T-cell (primary cell): ENCODE results near the gene CAPN2. TPM values are rescaled to one million over a fixed set of nuclear protein-coding genes. Genes with fewer than 3 reads are reported as not detected.

ENCODE experiments used
- ATAC-seq, 4 experiments: fragments of 200-7000 bp in 3 of 4; fragments of 150-1000 bp in 1 of 4; cut with Tn5 transposase; replicated peaks in 1 of 4; 1 replicate in 3 of 4; 2 replicates in 1 of 4; pipeline ENCODE4 v1.10.0; 2021; ENCODE audit warnings: moderate library complexity in 3 of 4, mild to moderate bottlenecking in 2 of 4, moderate number of reproducible peaks in 1 of 4
- CTCF ChIA-PET, 2 donors: fragments of 300-600 bp; sonication (Branson Sonifier 250); formaldehyde crosslinking; loops; one replicate each; lab custom pipeline; 2022; ENCODE audit warnings: antibody characterized with exemption in 2 of 2; lab: Charles Lee
- POLR2A ChIA-PET, 2 donors: fragments of 300-600 bp; sonication (Branson Sonifier 250); formaldehyde crosslinking; loops; one replicate each; lab custom pipeline; 2022; ENCODE audit warnings: antibody characterized with exemption in 2 of 2; lab: Charles Lee
- DNase-seq, 35 experiments: peaks; one replicate each; pipeline versions ENCODE4 v3.0.0 to v3.0.0-alpha.2; 2013 to 2023
- H3K27ac ChIP-seq: one replicate; pipeline ENCODE4 v1.5.1; 2013; ENCODE audit warnings: low read length
- H3K27me3 ChIP-seq, 2 experiments: replicated peaks in 1 of 2; 1 replicate in 1 of 2; 2 replicates in 1 of 2; pipeline versions ENCODE4 v1.6.1 to v1.7.0; 2013; ENCODE audit warnings: low read length in 1 of 2, mixed read lengths in 1 of 2; ENCODE audit not compliant: control insufficient read depth in 2 of 2, insufficient read depth in 2 of 2; ENCODE audit errors: extremely low read depth in 1 of 2
- H3K36me3 ChIP-seq, 2 donors: 1 replicate in 1 of 2; 2 replicates in 1 of 2; pipeline versions ENCODE4 v1.6.1 to v1.7.0; 2013; ENCODE audit warnings: low read length in 1 of 2; ENCODE audit not compliant: control insufficient read depth in 2 of 2, insufficient read depth in 1 of 2; ENCODE audit errors: extremely low read depth in 1 of 2
- H3K4me1 ChIP-seq, 2 experiments: 1 replicate in 1 of 2; 2 replicates in 1 of 2; pipeline versions ENCODE4 v1.6.1 to v1.7.0; 2013; ENCODE audit warnings: low read length in 2 of 2, mixed read lengths in 1 of 2; ENCODE audit not compliant: insufficient read depth in 2 of 2, control insufficient read depth in 1 of 2; ENCODE audit errors: extremely low read depth in 1 of 2
- H3K4me3 ChIP-seq, 2 donors: 1 replicate in 1 of 2; 2 replicates in 1 of 2; pipeline versions ENCODE4 v1.5.1 to v1.7.0; 2013; ENCODE audit warnings: mild to moderate bottlenecking in 2 of 2, low read length in 1 of 2, moderate library complexity in 1 of 2; ENCODE audit not compliant: control insufficient read depth in 1 of 2; ENCODE audit errors: extremely low read depth in 1 of 2
- H3K9me3 ChIP-seq: 2 replicates; pipeline ENCODE4 v1.7.0; 2013
- H3K27ac Mint-ChIP-seq, 2 donors: one replicate each; pipeline ENCODE4 v1.8.0; 2020 to 2021; ENCODE audit warnings: mild to moderate bottlenecking in 2 of 2, mixed read lengths in 2 of 2
- H3K27me3 Mint-ChIP-seq, 2 donors: one replicate each; pipeline ENCODE4 v1.8.0; 2021 to 2022; ENCODE audit warnings: mixed read lengths in 2 of 2
- H3K36me3 Mint-ChIP-seq: one replicate; pipeline ENCODE4 v1.8.0; 2021; ENCODE audit warnings: mixed read lengths
- H3K4me1 Mint-ChIP-seq, 3 donors: one replicate each; pipeline ENCODE4 v1.8.0; 2020 to 2022; ENCODE audit warnings: mixed read lengths in 3 of 3, mild to moderate bottlenecking in 1 of 3
- H3K4me3 Mint-ChIP-seq, 3 donors: one replicate each; pipeline ENCODE4 v1.8.0; 2020 to 2022; ENCODE audit warnings: mild to moderate bottlenecking in 3 of 3, mixed read lengths in 3 of 3, moderate library complexity in 3 of 3
- H3K9me3 Mint-ChIP-seq, 3 donors: one replicate each; pipeline ENCODE4 v1.8.0; 2020 to 2022; ENCODE audit warnings: mixed read lengths in 3 of 3
- WGBS: methylation state at CpG from one replicate; pipeline ENCODE4 v1.1.5; 2013; ENCODE audit warnings: missing lambda C conversion rate; ENCODE audit not compliant: insufficient coverage; 5-methylcytosine and 5-hydroxymethylcytosine counted together
- total RNA-seq, 35 experiments: library from RNA in 6 of 35; stranded (reverse) in 6 of 35; fragments of 120-200 nt in 1 of 35; gene quantifications; one replicate each; pipeline versions ENCODE4 v1.2.1 to v1.2.4 and lab custom pipeline; 2013 to 2026

Gene CAPN2
- total RNA-seq, 5 donors from 2014 or later (not counting 1 experiment from before 2014, with no cell fraction given) = 146 to 206 (median 169) TPM

DNA sequence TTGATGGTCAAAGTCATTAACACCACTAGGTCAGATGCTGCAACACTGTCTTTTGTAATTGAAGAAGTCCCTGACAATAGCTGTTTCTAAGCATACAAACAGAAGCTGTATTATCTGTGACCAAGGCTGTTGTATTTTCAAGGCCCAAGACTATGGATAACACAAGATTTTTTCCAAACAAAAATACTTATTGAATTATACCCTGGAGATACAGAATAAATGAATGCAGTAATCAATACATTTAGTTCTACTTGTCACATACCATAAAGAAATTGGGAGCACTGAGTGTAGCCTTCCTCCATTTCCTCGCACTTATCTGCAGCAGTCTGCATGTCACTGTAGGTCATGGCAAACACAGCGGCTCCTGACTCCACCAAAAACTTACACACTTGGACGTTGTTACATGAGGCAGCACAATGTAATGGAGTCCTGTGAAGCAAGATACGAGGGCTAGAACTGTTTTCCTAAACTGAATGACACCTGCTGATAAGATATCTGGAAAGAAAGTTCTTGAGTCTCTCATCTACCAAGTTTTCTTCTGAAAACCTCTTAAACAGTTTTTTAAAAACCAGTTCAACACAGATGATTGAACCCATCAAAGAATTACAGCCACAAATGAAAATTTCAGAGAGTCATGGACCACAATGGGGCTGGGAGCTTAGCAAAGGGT is 76.5 kb downstream of the CAPN2 start:
- Histone ChIP-seq H3K9me3 (no peaks in the 10 kb centered on the region), H3K27ac (no peak overlapping the region), H3K4me1 (no peaks in the 10 kb centered on the region), H3K4me3 (no peak overlapping the region), H3K36me3 (peaks cover 5 to 46% of the 10 kb centered on the region in 2 donors), H3K27me3 (no peaks in the 10 kb centered on the region)
- DNase-seq (no peak), ATAC-seq (no peak)
- Mint-ChIP-seq H3K36me3 (peaks cover 24% of the 10 kb centered on the region), H3K27me3 (no peaks in the 10 kb centered on the region), H3K27ac (peak overlapping the region in 1 of 2 donors; percentile 24), H3K4me3 (no peak overlapping the region), H3K4me1 (peaks cover 0 to 3% (median 0%) of the 10 kb centered on the region in 3 donors), H3K9me3 (no peaks in the 10 kb centered on the region)
- WGBS = no CpG with 5 or more reads among the region's 4 CpGs
- POLR2A ChIA-PET = no interaction called here
- CTCF ChIA-PET = interaction anchor here (0.6 to 0.7 kb wide), 3 partner anchors 10 to 562 kb away, joined by 3 read pairs; no protein-coding TSS in a partner anchor

DNA sequence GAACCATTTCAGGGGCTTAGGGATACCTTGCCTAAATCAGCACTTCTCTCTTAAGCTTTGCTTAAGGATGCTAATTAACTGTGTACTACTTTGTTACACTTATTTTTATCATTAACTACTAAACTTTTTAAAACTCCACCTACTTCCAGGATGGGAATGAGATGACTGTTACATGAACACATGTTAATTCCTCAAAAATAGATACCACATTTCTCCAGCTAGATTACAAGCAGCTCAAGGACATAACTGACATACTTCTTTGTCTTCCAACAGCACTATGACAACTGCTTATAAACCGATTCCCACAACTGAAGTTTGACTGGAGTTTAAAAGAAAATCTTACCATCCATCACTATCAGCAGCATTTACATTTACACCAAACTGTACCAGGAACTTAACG is 79.7 kb downstream of the CAPN2 start:
- ChIA-PET CTCF (interaction anchor here in 1 of 2 donors (1.1 kb wide), 1 partner anchor 53 kb away, joined by 3 read pairs; no protein-coding TSS in a partner anchor), POLR2A (interaction anchor here in 1 of 2 donors (0.6 kb wide), 2 partner anchors 12 to 55 kb away, joined by 3 to 14 read pairs; no protein-coding TSS in a partner anchor)
- H3K9me3 ChIP-seq = no peaks in the 10 kb centered on the region
- no peak overlapping the region for H3K4me3 ChIP-seq
- Mint-ChIP-seq H3K4me3 (no peak overlapping the region), H3K4me1 (peaks cover 0 to 3% (median 0%) of the 10 kb centered on the region in 3 donors), H3K9me3 (no peaks in the 10 kb centered on the region), H3K27ac (no peak overlapping the region), H3K27me3 (no peaks in the 10 kb centered on the region), H3K36me3 (peaks cover 30% of the 10 kb centered on the region)
- DNase-seq (no peak), ATAC-seq (no peak)
- peaks cover 5 to 55% of the 10 kb centered on the region in 2 donors for H3K36me3 ChIP-seq
- no peak overlapping the region for H3K27ac ChIP-seq
- H3K4me1 ChIP-seq = no peaks in the 10 kb centered on the region
- 100% methylated on average over 2 of the region's 2 CpGs for WGBS
- H3K27me3 ChIP-seq = no peaks in the 10 kb centered on the region

DNA sequence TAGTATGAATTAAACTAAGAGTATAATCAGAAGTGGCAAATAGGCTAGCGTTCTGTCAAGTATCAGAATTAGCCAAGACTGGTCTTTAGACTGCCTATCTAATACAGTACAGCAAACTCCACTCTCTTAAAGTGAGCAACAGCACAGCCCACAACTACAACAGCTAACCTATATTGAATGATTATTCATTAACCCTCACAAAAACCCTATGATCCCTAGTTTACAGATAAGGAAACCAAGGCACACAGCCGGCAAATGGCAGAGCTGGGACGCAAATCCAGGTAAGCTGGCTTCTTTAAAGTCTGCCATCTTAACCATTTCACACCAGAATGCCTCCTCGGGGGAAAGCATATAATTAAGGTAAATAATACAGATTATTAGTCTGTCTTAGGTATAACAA is 81.4 kb downstream of the CAPN2 start:
- Histone ChIP-seq H3K9me3 (no peaks in the 10 kb centered on the region), H3K27ac (no peak overlapping the region), H3K4me3 (no peak overlapping the region), H3K4me1 (no peaks in the 10 kb centered on the region), H3K27me3 (no peaks in the 10 kb centered on the region), H3K36me3 (peaks cover 9 to 55% of the 10 kb centered on the region in 2 donors)
- no CpG with 5 or more reads among the region's 4 CpGs for WGBS
- H3K4me3 Mint-ChIP-seq = no peak overlapping the region
- H3K4me1 Mint-ChIP-seq = peaks cover 0 to 3% (median 0%) of the 10 kb centered on the region in 3 donors
- ChIA-PET POLR2A (interaction anchor here in 1 of 2 donors (0.6 kb wide), 1 partner anchor 430 kb away, joined by 3 read pairs; the partner anchor contains the start of gene SUSD4), CTCF (interaction anchor here in 1 of 2 donors (0.6 kb wide), 1 partner anchor 19 kb away, joined by 3 read pairs; no protein-coding TSS in a partner anchor)
- no peak overlapping the region for H3K27ac Mint-ChIP-seq
- H3K27me3 Mint-ChIP-seq = no peaks in the 10 kb centered on the region
- no peaks in the 10 kb centered on the region for H3K9me3 Mint-ChIP-seq
- H3K36me3 Mint-ChIP-seq = peaks cover 38% of the 10 kb centered on the region
- no peak for DNase-seq
- ATAC-seq = no peak

DNA sequence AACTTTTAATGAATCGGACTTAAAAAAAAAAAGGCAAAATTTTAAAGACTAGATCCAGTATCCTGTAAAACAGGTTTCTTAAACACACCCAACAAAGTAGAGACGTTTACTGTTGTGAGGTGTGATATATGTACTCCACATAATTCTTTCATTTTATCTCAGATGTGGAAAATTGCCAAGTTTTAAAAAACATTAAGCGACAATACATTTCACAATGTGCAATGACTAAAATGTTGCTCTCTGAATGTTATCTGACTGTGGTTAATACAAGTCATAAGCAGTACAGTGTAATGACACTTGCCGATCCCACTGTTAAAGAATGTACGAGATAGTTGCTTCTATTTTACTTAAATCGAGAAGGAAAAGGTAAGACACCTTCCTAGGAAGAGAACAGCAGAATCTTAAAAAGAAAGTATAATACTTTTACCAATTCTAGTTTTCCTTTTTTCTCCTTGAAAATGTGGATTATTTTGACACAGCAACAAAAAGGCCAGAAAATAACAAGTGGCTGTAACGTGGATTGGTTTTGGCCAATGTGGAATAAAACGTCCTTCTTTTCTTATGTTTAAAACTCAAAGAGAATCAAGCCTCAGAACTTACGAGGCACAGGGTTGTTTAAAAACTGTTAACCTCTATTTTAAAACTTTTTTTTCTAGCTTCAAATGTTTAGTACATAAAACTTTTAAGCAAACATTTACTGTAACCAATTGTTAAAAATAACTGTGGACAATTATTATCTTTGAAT is 82.0 kb downstream of the CAPN2 start:
- H3K27ac Mint-ChIP-seq = peak overlapping the region in 1 of 2 donors; percentile 22
- Histone ChIP-seq H3K4me1 (no peaks in the 10 kb centered on the region), H3K27me3 (no peaks in the 10 kb centered on the region), H3K27ac (no peak overlapping the region), H3K9me3 (no peaks in the 10 kb centered on the region), H3K4me3 (no peak overlapping the region), H3K36me3 (peaks cover 9 to 55% of the 10 kb centered on the region in 2 donors)
- peaks cover 36% of the 10 kb centered on the region for H3K36me3 Mint-ChIP-seq
- ATAC-seq (no peak), DNase-seq (no peak)
- 100% methylated on average over 1 of the region's 9 CpGs for WGBS
- H3K4me1 Mint-ChIP-seq = peaks cover 0 to 3% (median 0%) of the 10 kb centered on the region in 3 donors
- CTCF ChIA-PET = interaction anchor here in 1 of 2 donors (0.6 kb wide), 1 partner anchor 20 kb away, joined by 3 read pairs; no protein-coding TSS in a partner anchor
- H3K27me3 Mint-ChIP-seq = no peaks in the 10 kb centered on the region
- H3K4me3 Mint-ChIP-seq = no peak overlapping the region
- POLR2A ChIA-PET = interaction anchor here in 1 of 2 donors (0.6 kb wide), 1 partner anchor 430 kb away, joined by 3 read pairs; the partner anchor contains the start of gene SUSD4
- no peaks in the 10 kb centered on the region for H3K9me3 Mint-ChIP-seq

DNA sequence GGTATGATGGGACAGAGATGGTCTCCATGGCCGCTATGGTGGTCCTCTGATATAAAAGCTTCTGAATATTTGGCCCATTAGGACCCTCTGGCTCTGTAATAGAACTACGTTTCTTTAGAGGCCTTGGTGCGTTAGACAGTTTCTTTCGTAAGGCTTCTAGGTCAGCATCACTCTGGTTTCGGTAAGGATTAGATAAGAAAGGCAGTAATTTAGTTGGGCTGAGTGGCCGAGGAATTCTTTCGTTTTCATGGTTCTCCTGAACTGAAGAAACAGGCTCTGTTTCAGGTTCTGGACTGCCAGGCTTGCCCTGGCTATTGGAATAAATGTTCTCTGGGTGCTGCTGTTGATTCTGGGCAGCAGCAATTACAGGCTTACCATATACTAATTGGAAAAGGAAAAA is 83.9 kb downstream of the CAPN2 start:
- ChIA-PET POLR2A (interaction anchor here (0.7 kb wide), 2 partner anchors 18 to 58 kb away, joined by 3 read pairs; no protein-coding TSS in a partner anchor), CTCF (no interaction called here)
- Mint-ChIP-seq H3K9me3 (no peaks in the 10 kb centered on the region), H3K36me3 (peaks cover 52% of the 10 kb centered on the region), H3K27ac (no peak overlapping the region), H3K4me1 (peaks cover 0 to 3% (median 1%) of the 10 kb centered on the region in 3 donors), H3K4me3 (no peak overlapping the region), H3K27me3 (no peaks in the 10 kb centered on the region)
- ATAC-seq (no peak), DNase-seq (no peak)
- H3K4me3 ChIP-seq = no peak overlapping the region
- 95% methylated on average over 7 of the region's 7 CpGs for WGBS
- H3K9me3 ChIP-seq = no peaks in the 10 kb centered on the region
- H3K27me3 ChIP-seq = no peaks in the 10 kb centered on the region
- H3K27ac ChIP-seq = no peak overlapping the region
- H3K4me1 ChIP-seq = no peaks in the 10 kb centered on the region
- H3K36me3 ChIP-seq = peaks cover 14 to 72% of the 10 kb centered on the region in 2 donors

DNA sequence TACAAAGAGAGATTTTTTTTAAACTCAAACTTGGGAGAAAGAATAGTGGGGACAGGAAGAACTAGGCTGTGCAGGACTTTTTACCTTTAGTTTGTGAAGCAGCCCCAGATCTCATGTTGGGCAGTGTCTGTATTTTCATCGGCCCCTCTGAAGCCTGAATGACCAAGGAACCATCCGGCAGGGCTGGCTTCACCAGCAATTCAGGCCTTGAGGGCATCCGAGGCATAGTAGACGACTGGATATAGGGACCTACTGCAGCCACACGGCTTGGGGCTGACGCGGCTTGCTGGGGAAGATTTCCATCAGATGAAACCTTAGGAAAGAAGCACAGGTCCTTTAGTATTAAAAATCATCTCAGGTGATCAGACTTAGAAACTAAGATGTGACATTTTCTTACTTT is 89.7 kb downstream of the CAPN2 start:
- ATAC-seq (no peak), DNase-seq (no peak)
- WGBS = 85% methylated on average over 7 of the region's 7 CpGs
- H3K4me1 Mint-ChIP-seq = peaks cover 0 to 5% (median 0%) of the 10 kb centered on the region in 3 donors
- ChIA-PET CTCF (no interaction called here), POLR2A (interaction anchor here in 1 of 2 donors (0.7 kb wide), 1 partner anchor 351 kb away, joined by 3 read pairs; no protein-coding TSS in a partner anchor)
- H3K36me3 Mint-ChIP-seq = peaks cover 64% of the 10 kb centered on the region
- H3K27me3 Mint-ChIP-seq = no peaks in the 10 kb centered on the region
- no peaks in the 10 kb centered on the region for H3K4me1 ChIP-seq
- peaks cover 31 to 76% of the 10 kb centered on the region in 2 donors for H3K36me3 ChIP-seq
- no peak overlapping the region for H3K27ac ChIP-seq
- H3K27me3 ChIP-seq = no peaks in the 10 kb centered on the region
- H3K4me3 ChIP-seq = no peak overlapping the region
- H3K4me3 Mint-ChIP-seq = no peak overlapping the region
- H3K27ac Mint-ChIP-seq = no peak overlapping the region
- no peaks in the 10 kb centered on the region for H3K9me3 ChIP-seq
- H3K9me3 Mint-ChIP-seq = no peaks in the 10 kb centered on the region
